ENCODE data around the gene RSPH9. TPM values are rescaled to one million over a fixed set of nuclear protein-coding genes. Genes with fewer than 3 reads are reported as not detected.
A peak's percentile ranks its signal among the peaks of the same experiment; 100 is the strongest.

Gene RSPH9
- polyA plus RNA-seq, 1 of the 3 experiments (the other 2 are of a cell fraction): 0.05 TPM

DNA sequence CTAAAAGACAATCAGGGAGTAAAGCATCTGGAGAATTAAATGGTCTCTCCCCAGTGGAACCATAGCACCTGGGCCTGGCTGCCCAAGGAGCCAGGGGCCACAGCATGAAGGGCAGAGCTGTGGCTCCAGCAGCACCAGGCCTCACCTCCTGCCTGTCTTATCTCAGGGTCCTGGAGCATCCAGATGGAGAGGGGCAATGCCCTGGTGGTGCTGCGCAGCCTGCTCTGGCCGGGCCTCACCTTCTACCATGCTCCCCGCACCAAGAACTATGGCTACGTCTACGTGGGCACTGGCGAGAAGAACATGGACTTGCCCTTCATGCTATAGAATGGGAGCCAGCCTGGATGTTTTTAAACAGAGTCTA is 25.8 kb downstream of the RSPH9 start:
- no peak overlapping the region for H3K27ac ChIP-seq (ENCODE audit: low read depth in 2 of 2, low read length in 1 of 2)
- H3K27me3 ChIP-seq (ENCODE audit: insufficient read depth): no peaks in the 10 kb centered on the region
- TF ChIP-seq CTCF (IDR thresholded peaks at IDR 0.05): no peak
- no peak overlapping the region for H3K4me3 ChIP-seq (ENCODE audit: low read depth in 2 of 2, low read length in 1 of 2)
- no peaks in the 10 kb centered on the region for H3K9me2 ChIP-seq
- no peaks in the 10 kb centered on the region for H3K9me3 ChIP-seq
- no peak overlapping the region for H3K4me2 ChIP-seq
- no peak overlapping the region for H3K9ac ChIP-seq
- peaks cover 13% of the 10 kb centered on the region for H3F3A ChIP-seq (replicated peaks; ENCODE audit: insufficient read depth)
- ChIA-PET CTCF (interaction anchor here (1.3 to 7.2 kb wide), 5 partner anchors 8 to 409 kb away, joined by 4 to 111 read pairs (median 9); partner anchors contain the start of gene VEGFA), POLR2A (interaction anchor here (6.3 kb wide), 1 partner anchor 99 kb away, joined by 33 read pairs; the partner anchor contains the start of gene VEGFA)
- no peak overlapping the region for H2AFZ ChIP-seq (ENCODE audit: low read depth)
- DNase-seq: no peak
- H3K79me2 ChIP-seq (ENCODE audit: insufficient read depth): no peaks in the 10 kb centered on the region
- H4K20me1 ChIP-seq (ENCODE audit: insufficient read depth): no peaks in the 10 kb centered on the region
- H3K36me3 ChIP-seq (replicated peaks in 1 of 2; ENCODE audit: control insufficient read depth in 1 of 2, insufficient read depth in 2 of 2, low read length in 1 of 2): peaks cover 0 to 42% of the 10 kb centered on the region in 2 experiments
- H3K4me1 ChIP-seq (ENCODE audit: control insufficient read depth in 1 of 2, insufficient read depth in 2 of 2, low read depth in 1 of 2, low read length in 1 of 2): peaks cover 0 to 29% of the 10 kb centered on the region in 2 experiments; a peak in 1 of 4 replicates
- 94% methylated on average over 5 of the region's 6 CpGs for WGBS (ENCODE audit: low lambda C conversion rate)

- ChIA-PET CTCF (interaction anchor here (0.8 to 7.2 kb wide), 8 partner anchors 63 to 408 kb away, joined by 3 to 111 read pairs (median 5); partner anchors contain the start of gene VEGFA), POLR2A (interaction anchor here (0.6 kb wide), 1 partner anchor 38 kb away, joined by 3 read pairs; no protein-coding TSS in a partner anchor)
- TF ChIP-seq FOSL2 (IDR thresholded peaks at IDR 0.05; ENCODE audit: borderline replicate concordance, low read depth) (0 out of 2 replicates have a peak, but pooled peaks have one; percentile 7), NRF1 (IDR thresholded peaks at IDR 0.05; ENCODE audit: low read depth, low read length) (no peak), MXI1 (IDR thresholded peaks at IDR 0.05; ENCODE audit: low read depth, low read length) (no peak), GATA2 (CRISPR knock-in tag; IDR thresholded peaks at IDR 0.05) (no peak), EP300 (IDR thresholded peaks at IDR 0.05; ENCODE audit: borderline replicate concordance in 1 of 2, low read depth in 1 of 2, low read length in 1 of 2) (no peak), EZH2phosphoT487 (IDR thresholded peaks at IDR 0.05; ENCODE audit: borderline replicate concordance, low read depth) (no peak), FOXM1 (IDR thresholded peaks at IDR 0.05; ENCODE audit: low read depth) (no peak), RXRA (IDR thresholded peaks at IDR 0.05; ENCODE audit: borderline replicate concordance, low read depth) (no peak), TCF12 (IDR thresholded peaks at IDR 0.05) (no peak), RAD21 (IDR thresholded peaks at IDR 0.05; ENCODE audit: low read length) (no peak), SIN3A (IDR thresholded peaks at IDR 0.05; ENCODE audit: borderline replicate concordance, low read depth, low read length) (no peak), ELF1 (IDR thresholded peaks at IDR 0.05) (no peak), SMC3 (IDR thresholded peaks at IDR 0.05; ENCODE audit: low read depth, low read length) (no peak), FOXJ3 (CRISPR knock-in tag; IDR thresholded peaks at IDR 0.05) (no peak), NFIC (IDR thresholded peaks at IDR 0.05; ENCODE audit: borderline replicate concordance) (0 out of 2 replicates have a peak, but pooled peaks have one; percentile 16), TAF1 (IDR thresholded peaks at IDR 0.05; ENCODE audit: borderline replicate concordance, low read depth, low read length) (no peak)
- TF ChIP-seq, protein P1, sequence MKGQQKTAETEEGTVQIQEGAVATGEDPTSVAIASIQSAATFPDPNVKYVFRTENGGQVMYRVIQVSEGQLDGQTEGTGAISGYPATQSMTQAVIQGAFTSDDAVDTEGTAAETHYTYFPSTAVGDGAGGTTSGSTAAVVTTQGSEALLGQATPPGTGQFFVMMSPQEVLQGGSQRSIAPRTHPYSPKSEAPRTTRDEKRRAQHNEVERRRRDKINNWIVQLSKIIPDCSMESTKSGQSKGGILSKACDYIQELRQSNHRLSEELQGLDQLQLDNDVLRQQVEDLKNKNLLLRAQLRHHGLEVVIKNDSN (IDR thresholded peaks at IDR 0.05; ENCODE audit: borderline replicate concordance, low read depth): no peak
- TF ChIP-seq, protein P2, sequence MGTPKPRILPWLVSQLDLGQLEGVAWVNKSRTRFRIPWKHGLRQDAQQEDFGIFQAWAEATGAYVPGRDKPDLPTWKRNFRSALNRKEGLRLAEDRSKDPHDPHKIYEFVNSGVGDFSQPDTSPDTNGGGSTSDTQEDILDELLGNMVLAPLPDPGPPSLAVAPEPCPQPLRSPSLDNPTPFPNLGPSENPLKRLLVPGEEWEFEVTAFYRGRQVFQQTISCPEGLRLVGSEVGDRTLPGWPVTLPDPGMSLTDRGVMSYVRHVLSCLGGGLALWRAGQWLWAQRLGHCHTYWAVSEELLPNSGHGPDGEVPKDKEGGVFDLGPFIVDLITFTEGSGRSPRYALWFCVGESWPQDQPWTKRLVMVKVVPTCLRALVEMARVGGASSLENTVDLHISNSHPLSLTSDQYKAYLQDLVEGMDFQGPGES (IDR thresholded peaks at IDR 0.05; ENCODE audit: low read depth, low read length): no peak
- Histone ChIP-seq H2AFZ (ENCODE audit: low read depth) (no peak overlapping the region), H3K9me3 (no peaks in the 10 kb centered on the region), H3K9ac (no peak overlapping the region), H3K4me2 (no peak overlapping the region), H4K20me1 (ENCODE audit: insufficient read depth) (no peaks in the 10 kb centered on the region), H3K4me1 (ENCODE audit: control insufficient read depth in 1 of 2, insufficient read depth in 2 of 2, low read depth in 1 of 2, low read length in 1 of 2) (peaks cover 0 to 29% of the 10 kb centered on the region in 2 experiments; a peak in 1 of 4 replicates), H3K9me2 (no peaks in the 10 kb centered on the region), H3K4me3 (ENCODE audit: low read depth in 2 of 2, low read length in 1 of 2) (no peak overlapping the region), H3K27me3 (ENCODE audit: insufficient read depth) (no peaks in the 10 kb centered on the region), H3K79me2 (ENCODE audit: insufficient read depth) (no peaks in the 10 kb centered on the region), H3K27ac (ENCODE audit: low read depth in 2 of 2, low read length in 1 of 2) (no peak overlapping the region), H3K36me3 (replicated peaks in 1 of 2; ENCODE audit: control insufficient read depth in 1 of 2, insufficient read depth in 2 of 2, low read length in 1 of 2) (peaks cover 0 to 45% of the 10 kb centered on the region in 2 experiments), H3F3A (replicated peaks; ENCODE audit: insufficient read depth) (peaks cover 13% of the 10 kb centered on the region)
- 89% methylated on average over 5 of the region's 8 CpGs for WGBS (ENCODE audit: low lambda C conversion rate)
- no peak for DNase-seq
Observed at GRCh38 chr6:43671011-43671800, 26.4 kb downstream of the RSPH9 start.
